OCI-LY1 (cell line): ENCODE data around the gene KRTAP10-7.

Experiments used
- CTCF ChIP-seq: fragments of 200-600 bp; sonication (generic), shearing (Covaris generic); IDR thresholded peaks from 2 replicates; pipeline ENCODE4 v1.5.1; 2017; ENCODE audit warnings: mild to moderate bottlenecking, antibody characterized with exemption, low read length, moderate library complexity, mixed read lengths
- EZH2 ChIP-seq: fragments of 200-600 bp; sonication (generic), shearing (Covaris generic); IDR thresholded peaks from 2 replicates; pipeline ENCODE4 v1.8.0; 2017; ENCODE audit warnings: borderline replicate concordance, mixed run types, mild to moderate bottlenecking, antibody characterized with exemption, low read length, moderate library complexity, mixed read lengths

- TF ChIP-seq CTCF = no peak
- TF ChIP-seq EZH2 = no peak
These were observed 6.1 kb downstream of the KRTAP10-7 start for GRCh38 chr21:44606495-44606894.
